Sciatic nerve (tissue), 2 donors: ENCODE measurements around the gene SAMD13. TPM values are rescaled to one million over a fixed set of nuclear protein-coding genes. Genes with fewer than 3 reads are reported as not detected.
A peak's percentile ranks its signal among the peaks of the same experiment; 100 is the strongest.

Experiments used
- ATAC-seq: fragments of 200-7000 bp; cut with Tn5 transposase; one replicate; pipeline ENCODE4 v1.9.1; 2020; ENCODE audit warnings: mild to moderate bottlenecking, moderate library complexity
- DNase-seq: peaks from one replicate; pipeline ENCODE4 v3.0.0-alpha.2; 2020; ENCODE audit warnings: low spot score
- intact Hi-C: fragments of 100-400 bp; cut with DNase I; formaldehyde crosslinking; loops from one replicate; pipeline ENCODE4 v1.14.2; 2022
- total RNA-seq: library from RNA; stranded (reverse); fragmentation: NEBNext Ultra II Directional; extraction: Animal tissue kit (Norgen Biotek cat#: 25700); gene quantifications from one replicate; pipeline ENCODE4 v1.2.1, GENCODE V29; 2021
- donor health status: DM: no; HTN: no; CAD: no.
- donor health status: DM: no; HTN: no; CAD: no.

SAMD13 gene
- total RNA-seq, 1 donor from 2014 or later, result 0.76 TPM

DNA sequence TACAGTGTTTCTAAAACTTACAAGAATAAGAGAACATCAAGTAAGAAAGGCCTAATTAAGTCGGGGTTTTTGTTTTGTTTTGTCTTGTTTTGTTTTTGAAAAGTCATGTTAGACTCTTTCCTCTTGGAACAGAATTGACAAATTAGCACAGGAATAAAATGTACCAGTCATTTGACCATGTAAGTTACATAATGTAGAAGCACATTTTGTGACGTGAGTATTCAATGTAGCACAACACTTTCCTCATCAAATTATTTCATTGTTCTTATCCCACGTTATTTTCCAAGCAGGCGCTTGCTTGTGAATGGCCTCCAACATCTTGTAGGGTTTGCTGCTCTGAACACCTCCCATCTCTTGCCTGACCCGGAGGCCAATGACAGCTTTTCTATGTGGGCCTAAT lies 62.1 kb downstream of the SAMD13 start:
- no peak for ATAC-seq
- no peak for DNase-seq
- intact Hi-C loops, result no loop called here

DNA sequence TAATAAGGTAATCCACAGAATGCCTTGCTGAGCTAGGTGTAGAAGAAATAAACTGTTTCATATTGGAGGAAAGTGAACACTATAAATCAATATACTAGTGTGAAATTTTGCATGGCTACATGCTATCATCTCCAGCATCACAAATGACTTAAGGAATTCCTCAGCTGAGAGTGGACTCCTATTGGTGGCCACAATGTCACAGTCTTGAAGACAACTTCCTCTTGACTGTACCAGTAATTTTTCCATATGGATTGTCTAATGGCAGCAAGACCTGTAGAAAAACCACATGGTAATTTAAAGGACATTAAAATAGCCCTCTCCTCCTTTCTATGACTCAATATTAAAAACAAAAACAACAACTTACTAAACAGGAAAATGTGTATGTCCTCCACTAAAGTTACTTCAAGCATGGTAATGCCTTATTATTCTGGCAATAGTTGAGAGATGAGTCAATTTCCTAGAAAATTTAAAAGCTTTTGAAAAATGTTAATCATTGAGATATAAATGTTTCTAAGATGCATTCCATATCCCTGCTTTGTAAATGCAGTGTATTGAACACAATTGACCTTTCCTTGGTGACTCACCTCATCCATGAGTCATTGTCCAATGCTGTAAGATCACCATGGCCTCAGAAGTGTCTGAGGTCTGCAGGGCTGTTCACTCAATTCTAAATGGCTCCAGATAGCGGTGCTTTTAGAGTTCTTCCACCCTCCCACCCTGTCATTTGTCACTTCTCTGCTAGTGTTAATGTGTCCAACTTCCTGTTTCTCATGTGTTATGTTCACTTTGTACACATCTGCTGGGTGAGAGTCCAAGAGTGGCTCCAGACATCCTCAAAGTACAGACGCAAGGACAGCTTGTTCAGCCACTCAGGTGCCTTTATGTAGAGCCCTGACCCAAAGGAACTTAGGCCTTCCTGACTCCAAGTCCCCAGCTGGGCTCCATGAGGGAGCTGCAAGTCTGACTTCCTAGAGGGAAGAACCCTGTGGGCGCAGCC lies 64.0 kb downstream of the SAMD13 start:
- DNase-seq (no peak), ATAC-seq (no peak)
- intact Hi-C loops, result no loop called here

DNA sequence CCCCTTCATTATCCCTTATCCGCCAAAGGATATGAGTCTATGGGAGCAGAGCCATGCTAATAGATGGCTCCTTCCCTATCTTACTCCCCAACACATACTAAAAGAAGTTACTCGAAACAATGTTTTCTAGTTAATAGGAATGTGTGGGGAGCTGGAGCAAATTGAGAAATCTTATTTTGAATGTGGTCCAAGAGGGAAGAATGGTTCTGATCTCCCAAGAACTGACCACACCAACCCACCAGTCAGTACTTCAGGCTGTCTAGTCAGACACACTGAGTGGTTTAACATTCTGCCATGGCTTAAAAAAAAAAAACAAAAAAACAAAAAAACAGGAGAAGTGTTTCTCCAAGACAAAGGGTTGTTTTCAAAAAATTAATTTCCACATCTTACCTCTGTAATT lies 65.3 kb downstream of the SAMD13 start:
- intact Hi-C loops, result no loop called here
- ATAC-seq, result no peak
- DNase-seq, result no peak

DNA sequence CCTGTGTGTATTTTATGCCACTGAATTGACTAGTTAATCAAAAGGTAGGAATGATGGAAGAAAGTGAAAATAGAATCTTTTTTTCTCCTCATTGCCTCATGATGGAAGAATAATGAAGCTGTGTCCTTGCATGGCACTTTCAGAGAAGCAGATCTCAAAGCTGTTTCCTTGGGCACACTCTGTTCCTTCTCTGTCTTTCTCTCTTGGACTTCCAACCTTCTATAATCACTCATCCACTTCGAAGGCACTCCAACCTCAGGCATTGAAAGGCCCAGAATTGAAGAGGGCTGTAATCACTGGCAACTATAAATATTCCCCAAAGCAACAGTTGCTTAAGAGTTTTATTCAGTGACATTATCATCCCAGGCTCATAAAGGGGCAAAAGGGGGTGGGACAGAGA lies 65.7 kb downstream of the SAMD13 start:
- intact Hi-C loops, result no loop called here
- ATAC-seq (no peak), DNase-seq (no peak)

DNA sequence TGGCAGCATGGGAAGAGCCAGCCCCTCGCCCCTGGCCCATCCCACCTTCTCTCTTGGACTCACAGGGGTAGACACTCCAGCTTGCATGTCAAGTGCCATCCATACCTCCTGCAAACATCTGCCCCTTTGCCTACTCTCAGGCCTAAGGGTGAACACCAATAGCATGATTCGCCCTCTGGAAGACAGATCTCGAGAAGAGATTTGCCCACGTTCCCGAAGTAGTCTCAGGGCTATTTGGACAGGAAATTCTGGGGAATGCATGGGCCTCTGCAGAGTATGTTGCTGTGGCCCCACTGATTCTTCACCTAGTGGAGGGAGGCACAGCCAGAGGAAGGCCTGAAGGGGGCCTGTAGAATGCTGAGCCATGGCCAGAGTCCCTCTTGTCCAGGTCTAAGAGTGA lies 66.9 kb downstream of the SAMD13 start:
- no peak for DNase-seq
- intact Hi-C loops, result no loop called here
- ATAC-seq, result no peak

DNA sequence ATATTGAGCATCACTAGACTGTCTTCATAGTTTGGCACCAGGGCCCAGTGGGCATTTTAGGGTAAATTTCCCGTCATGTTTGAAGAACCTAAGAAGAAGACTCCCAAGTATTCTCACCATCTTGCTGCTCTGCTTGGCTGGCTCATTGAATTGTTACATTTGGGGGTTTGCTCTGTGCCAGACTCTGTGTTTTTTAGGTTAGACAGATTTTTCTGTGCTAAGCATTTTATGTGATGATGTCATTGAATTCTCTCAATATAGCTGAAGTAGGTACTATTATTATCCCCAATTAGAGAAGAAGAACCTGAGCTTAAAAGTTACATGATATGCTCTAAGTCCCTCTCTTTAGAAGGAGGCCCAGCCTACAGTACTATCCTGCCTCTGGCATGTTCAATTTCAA lies 68.8 kb downstream of the SAMD13 start:
- ATAC-seq (no peak), DNase-seq (no peak)
- intact Hi-C loops, result no loop called here

DNA sequence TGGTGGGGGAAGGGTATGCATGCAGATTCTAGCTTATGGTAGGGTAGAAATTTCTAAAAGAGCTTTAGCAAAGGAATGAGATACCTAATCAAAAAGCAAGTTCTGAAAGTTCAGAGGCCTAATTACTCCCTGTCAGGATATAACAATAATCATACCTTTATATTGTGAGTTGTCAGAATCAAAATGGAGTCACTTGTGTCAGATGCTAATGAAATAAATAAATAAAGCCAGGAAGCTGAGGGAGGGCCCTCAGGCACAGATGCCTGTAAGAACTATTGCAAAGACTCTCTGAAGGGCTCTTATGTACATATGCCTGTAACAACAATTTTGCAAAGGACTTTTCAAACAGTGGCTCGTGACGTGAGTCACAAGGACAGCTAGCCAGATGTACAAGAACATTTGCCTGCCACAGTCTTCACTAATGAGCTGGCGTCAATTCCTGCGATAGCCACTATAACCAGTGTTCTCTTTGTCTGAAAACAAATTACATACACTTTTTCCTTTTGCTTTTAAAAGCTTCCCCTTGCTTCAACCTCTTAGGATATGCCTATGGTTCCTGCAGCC lies 69.4 kb downstream of the SAMD13 start:
- intact Hi-C loops, result no loop called here
- no peak for DNase-seq
- ATAC-seq, result no peak

DNA sequence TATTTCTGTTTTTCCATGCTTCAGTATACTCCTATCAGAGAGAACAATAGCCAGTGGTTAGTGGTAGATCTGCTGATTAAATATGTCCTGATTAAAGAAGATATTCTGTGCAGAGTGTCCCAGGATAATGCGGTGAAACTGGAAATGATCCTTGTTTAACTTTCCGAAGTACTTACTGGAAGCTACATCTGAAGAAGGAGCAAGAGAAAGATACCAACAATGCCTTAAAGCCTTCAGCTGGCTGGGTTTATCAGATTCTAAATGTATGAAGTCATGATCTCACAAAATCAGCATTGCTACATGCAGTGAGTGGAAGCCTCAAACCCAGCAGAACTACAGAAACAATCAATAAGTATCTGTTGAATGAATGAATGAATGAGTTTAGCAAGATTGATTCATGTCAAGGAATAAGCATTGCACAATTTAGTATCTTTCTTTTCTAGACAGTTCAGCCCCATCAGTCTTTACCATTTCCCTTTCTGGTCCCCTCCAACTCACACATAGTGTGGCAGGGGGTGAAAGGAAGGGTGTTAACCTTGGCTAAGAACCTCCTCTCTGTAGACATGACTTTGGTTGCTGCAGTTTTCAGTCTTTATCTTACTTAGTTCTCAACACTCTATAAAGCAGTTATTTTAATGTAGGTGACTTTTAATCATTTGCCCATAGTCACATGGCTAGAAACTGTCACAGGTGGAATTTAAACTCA lies 72.1 kb downstream of the SAMD13 start:
- intact Hi-C loops, result no loop called here
- no peak for DNase-seq
- ATAC-seq, result no peak

DNA sequence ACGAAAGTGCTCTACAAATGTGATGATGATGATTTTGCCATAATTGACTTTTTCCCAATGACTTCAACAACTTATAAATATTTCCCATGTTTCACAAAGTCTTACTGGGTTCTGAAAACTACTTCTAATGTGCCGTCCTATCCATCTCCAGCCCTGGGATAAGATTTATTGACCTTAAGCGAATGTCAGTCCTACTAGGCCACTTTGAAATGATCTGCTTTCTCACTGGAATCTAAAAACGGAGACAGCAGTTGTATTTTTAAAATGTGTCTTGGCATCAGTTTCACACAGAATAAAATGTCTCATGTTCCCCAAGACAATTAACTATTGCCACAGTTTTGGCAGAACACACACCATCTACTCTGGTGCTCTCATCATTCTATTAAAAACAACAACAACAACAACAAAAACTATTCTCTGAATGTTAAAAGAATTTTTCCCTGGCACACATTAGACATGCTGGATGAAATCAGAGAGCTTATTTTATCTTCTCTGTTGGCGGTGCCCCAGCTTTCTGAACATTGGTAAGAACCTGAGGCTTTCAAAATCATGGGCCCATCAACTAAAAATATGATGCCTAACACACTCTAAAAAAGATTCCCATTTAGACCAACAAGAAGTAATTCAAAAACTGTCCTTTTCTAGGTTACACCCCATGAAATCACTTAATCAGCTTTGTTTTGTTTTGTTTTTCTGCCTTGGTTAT lies 73.6 kb downstream of the SAMD13 start:
- intact Hi-C loops, result no loop called here
- DNase-seq (no peak), ATAC-seq (peak; percentile 80)

DNA sequence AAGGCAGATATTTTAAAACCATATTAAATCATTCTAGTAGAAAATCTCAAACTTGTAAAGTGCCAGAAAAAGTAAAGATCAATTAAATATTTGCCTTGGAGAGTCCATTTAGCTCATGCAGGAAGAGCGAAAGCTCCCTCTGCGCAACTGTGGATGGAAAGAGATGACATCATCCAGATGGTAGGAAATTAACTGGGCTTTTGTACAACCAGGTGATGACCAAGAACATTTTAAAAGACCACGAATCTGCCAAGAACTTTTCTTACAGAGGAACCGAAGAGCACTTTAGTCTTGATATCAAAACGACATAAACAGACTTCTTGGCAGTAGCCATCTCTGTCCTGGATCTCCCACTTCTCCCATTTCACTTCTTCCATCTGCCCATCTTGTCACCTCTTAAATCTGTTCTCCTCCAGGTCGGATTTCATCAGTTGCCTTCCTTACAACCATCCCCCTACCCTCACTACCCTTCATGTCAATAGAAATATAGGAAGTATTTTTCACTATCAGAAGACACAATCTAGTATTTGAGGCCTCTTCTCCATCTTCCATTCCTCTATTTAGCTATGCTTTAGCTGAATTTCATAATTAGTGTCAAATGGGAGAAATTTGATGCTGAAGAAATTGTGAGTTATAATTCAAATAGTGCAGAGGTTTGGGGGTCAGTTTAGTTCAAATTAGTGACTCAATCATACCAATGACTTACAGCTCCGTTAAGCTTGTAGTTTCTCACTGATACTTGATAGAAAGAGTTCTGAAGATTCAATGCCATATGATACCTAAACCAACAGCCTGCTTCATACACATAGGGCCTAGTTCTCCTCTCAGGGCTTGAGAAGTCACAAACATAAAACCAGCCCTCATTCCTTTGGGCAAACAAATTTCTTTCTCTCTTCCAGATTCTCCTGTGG lies 74.7 kb downstream of the SAMD13 start:
- no peak for DNase-seq
- intact Hi-C loops, result no loop called here

DNA sequence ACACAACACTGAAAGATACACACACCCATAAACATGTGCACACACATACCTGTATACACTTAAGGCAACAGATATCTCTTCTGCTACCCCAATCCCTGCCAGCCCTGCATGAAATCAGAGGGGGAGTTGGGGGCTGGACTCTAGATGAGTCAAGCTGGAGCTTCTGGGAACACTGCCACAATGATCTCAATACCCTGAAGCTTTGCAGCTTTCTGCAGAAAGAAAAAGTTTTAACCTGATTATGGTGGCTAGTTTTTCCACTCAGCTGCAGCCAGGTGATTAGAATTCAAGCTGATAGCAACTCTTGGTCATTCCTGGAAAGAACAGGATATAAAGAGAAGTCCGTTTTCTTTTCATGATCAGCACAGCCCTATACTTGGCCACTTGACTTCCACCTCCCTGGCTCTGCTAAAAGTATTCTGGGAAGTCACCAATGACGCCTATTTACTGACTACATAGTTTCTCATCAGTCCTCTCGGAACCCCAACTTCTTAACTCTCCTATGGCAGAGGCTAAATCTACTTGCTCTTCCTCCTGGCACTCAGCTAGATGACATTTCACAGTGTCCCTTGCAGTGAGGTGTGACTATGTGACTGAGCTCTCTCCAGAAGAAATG lies 76.1 kb downstream of the SAMD13 start:
- intact Hi-C loops, result no loop called here
- DNase-seq (no peak), ATAC-seq (peak; percentile 46)

More for the DNA sequence above, 74.7 kb downstream of the SAMD13 start:
- ATAC-seq, result peak; percentile 59

DNA sequence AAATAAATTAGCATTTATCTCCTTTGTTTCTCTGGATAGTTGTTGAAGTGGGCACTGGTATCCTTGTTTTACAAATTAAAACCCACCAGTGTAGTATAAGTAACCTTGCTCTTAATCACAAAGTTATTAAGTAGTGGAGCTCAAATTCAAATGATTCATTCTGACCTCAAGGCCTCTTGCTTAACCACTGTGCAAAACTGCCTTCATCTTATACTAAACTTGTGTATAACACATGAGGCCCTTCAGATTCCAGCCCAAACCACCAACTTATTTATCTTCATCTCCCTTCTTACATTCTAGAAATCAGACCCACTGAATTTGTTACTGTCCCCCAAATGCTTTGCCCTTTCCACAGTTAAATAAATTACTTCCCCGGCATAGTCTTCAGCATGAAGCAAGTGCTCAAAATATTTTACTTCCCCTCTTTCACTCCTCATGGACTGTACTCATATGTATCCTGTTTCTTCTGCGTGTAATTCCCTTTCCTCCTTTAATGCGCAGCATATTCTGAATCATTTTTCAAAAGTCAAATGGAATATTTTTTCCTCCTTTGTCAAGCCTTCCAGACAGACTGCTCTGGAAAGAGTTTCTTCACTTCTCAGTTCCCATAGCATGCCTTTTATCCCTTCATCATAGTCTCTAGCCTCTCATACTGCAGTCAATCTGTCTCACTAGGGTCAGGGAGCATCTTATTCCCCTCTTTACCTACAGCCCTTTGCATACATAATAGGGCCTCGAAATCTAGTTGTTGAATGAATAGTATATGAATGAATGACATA lies 77.8 kb downstream of the SAMD13 start:
- intact Hi-C loops, result no loop called here
- DNase-seq, result no peak
- no peak for ATAC-seq

DNA sequence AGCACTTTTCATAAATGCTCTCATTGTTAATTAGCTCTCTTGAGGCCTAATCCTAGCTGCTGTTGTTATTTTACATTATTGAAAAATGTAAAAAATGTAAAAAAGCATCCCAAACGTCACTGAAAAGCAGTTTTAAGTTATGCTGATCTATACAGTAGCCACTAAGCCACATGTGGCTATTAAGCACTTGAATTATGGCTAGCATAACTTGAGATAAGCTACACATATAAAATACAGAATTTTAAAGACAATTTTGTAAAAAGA lies 78.3 kb downstream of the SAMD13 start:
- intact Hi-C loops, result no loop called here
- DNase-seq (no peak), ATAC-seq (no peak)

DNA sequence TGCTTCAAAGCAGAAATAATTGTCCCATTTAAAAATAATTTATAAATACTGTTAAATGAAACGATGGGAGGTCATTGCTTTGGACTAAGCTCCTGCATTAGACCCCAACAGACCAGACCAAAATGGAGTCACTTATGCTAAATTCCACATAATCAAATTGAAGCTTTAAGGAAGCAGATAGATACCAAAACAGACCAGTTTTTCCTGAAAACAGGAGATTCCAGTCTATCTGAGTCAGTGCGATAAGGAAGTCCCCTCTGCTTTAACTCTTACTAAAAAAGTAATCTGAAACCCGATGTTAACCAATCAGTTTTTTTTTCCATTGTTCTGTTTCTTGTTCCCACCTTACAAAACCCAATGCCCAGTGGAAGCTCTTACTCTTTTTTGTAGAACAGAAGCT lies 80.6 kb downstream of the SAMD13 start:
- ATAC-seq (no peak), DNase-seq (no peak)
- intact Hi-C loops, result no loop called here

DNA sequence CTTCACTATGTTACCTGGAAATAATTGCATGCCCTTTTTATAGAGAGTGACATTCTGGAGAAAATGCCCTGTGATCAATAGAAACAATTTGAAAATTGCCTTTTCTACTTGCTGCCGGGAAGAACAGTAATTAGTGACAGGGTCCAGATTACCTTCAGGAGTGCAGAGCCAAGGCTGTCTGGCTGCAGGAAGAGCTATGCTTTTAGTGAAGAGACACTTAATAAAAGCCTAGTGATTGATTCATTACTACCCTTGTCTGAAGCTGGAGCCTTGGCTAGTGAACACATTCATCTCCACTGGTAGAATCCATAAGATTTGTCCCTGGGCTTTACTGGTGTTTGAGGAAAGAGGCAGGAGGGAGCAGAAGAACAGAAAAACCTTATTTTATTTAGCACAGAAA lies 83.8 kb downstream of the SAMD13 start:
- ATAC-seq, result no peak
- intact Hi-C loops, result no loop called here
- no peak for DNase-seq

DNA sequence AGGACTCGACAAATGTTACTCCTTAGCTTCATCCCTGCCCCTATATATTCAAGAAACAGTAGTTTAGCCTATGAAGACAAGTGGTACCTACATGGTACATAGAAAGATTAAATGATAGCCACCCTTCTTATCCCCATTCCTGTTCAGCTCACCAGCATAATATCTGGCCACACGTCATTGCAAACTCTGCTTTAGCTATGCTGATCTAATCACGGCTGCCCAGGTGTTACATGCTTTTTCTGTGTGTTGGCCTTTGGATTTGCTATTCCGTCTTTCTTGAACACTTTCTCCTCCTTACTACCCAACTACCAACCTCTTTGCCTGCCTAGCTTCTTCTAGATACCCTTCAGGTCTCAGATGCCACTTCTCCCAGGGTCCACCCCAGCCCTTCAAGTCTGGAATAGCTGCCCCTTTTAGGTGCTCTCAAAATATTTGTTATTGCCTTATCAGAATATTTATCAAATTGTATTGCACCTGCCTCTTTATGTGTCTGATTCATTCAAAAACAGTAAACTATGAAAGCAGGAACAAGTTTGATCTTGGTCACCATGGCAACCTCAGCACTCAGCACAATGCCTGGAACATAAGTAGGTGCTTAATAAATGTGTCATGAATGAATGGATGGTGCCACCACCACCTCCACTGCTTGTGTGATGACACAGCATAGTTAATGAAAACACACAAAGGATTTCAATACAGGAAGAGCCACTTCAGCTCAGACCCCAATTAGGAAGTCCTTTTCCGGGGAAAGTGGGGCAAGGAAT lies 85.4 kb downstream of the SAMD13 start:
- intact Hi-C loops, result no loop called here
- DNase-seq (no peak), ATAC-seq (no peak)
